Stimulated activated CD8-positive, alpha-beta memory T cell treated with anti-CD3 and anti-CD28 coated beads, Interleukin-4, amount 100 ng/mL, for 48 hours (primary cell): ENCODE measurements around the gene FGF14.
"Not testable (repeated sequence)": the region's sequence is repeated elsewhere in the genome, so short reads cannot be mapped to it uniquely, and the experiment has no call there.

ENCODE experiments used
- DNase-seq: peaks from one replicate; pipeline ENCODE4 v3.0.0-alpha.2; 2020

Gene FGF14

DNA sequence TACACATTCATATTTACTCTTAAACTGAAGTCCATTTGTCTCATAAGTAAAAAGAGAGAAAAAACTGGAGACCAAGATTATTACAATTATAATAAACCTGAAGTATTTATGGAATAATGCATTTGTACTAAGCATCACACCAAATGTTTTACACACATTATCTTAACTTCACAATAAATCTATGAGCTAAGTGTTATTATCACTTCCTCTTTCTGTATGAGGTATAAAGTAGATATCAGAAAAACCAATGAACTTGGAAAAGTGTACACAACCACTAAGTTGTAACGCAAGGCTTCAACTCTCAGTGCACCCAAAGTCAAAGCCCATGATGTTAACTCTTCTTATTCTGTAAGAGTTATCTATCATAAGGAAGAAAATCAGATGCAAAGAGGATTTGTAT lies 274.7 kb downstream of the FGF14 start:
- no peak for DNase-seq

DNA sequence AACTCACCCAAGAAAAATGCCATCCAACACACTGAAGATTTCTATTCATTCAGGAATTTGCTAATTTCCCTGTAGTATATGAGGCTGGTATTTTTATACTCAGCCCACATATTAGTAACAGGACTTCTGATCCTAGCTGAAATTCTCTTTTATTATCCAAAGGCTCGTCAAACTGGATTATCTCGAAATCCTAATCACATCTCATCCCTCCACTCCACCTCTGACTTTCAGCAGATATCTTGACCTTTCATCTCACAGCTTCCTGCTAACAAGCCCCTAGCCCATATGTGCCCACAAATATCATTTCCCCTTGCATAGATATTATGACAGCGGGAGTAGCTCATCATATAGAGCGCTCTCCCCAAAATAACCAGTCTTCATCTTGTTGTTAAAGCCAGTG lies 279.7 kb downstream of the FGF14 start:
- no peak for DNase-seq

DNA sequence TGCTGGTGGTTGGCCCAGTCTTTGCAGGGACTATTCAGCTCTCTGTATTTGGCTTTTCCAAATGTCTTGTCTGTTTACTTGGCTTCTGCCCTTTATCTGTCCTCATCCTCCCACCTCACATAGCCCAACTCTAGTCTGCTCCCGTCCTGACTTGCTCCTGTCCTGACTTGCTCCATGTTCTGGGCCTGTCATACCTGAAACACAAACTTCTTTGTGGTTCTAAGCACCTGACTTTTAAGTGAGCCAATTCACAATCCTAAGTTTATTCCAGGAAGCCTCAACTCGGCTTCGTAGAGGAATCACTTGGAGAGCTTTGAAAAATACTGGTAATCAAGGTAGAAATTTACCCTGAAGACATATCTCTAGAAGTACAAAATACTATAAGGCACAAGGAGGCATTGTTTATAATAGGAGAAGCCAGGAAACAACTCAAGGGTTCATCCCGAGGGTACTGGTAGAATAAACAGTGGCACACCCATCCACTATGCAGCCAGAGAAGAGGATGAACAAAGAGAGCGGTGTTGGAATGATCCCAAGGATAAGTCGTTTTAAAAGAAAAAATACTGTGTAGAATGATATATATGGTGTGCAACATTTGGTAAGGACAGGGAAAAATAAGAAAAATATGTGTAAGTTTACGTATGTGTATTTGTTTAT lies 284.5 kb downstream of the FGF14 start:
- no peak for DNase-seq

DNA sequence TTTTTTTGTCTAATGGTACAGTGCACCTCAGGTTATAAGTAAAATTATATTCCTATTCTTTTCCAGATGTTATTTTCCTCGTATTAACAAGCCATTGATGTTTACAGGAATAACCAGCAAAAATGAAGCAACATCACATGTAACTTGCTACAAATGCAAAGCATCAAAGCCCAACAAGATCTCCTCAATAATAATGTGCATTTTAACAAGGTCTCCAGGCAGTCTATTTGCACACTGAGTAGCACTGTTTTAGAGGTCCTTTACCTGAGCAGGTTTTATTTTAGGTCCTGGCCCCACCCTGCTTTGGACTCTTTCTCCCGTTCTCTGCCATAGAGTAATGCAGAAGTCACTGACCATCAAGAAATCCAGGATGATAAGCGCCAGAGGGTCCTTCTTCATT lies 298.4 kb downstream of the FGF14 start:
- no peak for DNase-seq

DNA sequence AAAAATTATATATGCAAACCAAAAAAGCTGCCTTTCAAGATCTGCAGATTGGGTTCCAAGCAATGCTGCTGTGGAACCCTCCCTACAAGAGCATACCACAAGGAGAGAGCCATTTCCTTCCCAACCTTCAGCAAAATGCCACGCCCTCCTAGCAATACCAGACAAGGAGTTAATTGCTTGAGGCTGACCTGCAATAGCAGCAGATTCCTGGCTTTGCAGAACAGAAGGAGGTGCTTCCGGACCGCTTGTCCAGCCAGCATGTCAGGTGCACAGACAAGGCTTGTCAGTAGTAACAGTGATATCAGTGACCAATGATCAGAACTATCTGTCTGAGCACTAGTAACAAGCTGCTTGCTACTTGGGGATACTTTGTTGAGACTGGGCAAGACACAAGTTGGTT lies 301.6 kb downstream of the FGF14 start:
- no peak for DNase-seq

DNA sequence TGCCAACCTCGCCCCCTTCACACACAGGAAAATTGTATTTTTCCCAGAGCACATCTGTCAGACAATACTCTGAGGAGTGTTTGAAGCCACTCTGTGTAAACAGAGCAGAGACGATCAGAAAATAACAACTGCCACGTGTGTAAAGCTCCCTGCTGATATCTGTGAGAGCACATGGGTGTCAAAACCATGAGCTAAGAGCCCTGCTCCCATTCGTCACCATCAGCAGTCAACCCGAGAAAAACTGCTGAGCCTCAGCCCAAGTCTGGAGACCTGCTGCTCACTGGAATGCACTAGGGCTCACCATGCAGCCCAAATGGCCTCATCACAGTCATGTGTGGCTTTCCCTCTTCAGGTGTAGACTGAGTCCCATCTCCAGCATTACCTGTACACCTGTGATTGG lies 304.1 kb downstream of the FGF14 start:
- DNase-seq = no peak

DNA sequence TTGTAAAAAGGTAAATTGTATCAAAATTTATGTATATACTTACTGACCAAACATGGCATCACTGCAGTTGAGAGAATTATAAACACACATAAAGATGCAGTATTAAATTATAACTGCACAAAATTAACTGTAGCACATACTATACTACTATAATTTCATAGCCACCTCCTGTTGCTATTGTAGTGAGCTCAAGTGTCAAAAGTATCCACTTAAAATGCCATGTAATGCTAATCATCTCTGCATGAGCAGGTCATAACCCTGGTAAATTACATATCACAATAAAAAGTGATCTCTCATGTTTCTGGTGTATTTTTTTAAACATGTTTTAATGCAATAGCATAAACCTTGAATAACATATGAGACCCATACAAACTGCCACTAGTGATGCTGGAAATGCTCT lies 308.6 kb downstream of the FGF14 start:
- DNase-seq = not testable (repeated sequence)

DNA sequence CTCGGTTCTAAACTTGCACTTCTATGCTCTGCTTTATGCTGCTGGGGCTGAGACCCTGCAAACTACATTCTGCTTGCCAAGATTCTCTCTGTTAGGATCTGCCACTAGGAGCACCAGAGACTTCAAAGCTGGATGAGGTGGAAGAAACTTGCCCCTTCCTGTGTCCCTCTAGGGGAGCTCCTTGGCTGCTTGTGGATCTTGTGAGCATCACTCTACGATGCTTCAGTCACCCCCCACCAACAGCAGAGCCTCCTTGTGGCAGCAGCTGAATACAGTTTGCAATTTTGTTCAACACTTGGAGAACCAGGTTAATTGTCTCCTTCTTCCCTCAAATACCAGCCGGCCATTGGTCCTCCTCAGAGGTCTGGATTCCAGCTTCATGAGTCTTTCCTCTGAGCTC lies 310.6 kb downstream of the FGF14 start:
- no peak for DNase-seq

DNA sequence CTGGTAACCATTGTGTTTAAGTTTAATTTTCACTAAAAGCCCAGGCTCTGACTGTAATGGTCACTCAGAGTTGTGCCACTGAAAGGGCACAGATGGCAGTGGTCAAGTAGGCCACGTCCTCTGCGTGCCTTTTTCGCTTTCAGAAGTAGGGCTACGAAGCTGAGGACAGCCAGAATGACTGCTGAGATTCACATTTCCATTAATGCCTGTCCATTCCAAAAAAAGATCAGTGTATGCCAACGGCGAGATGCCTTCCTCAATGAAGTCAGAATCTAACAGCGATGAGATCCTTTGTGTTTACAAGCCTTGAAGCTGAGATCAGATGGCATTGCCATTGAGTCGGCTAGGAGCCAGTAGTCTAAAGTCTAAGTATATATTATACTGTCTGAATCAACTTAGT lies 311.3 kb downstream of the FGF14 start:
- no peak for DNase-seq

DNA sequence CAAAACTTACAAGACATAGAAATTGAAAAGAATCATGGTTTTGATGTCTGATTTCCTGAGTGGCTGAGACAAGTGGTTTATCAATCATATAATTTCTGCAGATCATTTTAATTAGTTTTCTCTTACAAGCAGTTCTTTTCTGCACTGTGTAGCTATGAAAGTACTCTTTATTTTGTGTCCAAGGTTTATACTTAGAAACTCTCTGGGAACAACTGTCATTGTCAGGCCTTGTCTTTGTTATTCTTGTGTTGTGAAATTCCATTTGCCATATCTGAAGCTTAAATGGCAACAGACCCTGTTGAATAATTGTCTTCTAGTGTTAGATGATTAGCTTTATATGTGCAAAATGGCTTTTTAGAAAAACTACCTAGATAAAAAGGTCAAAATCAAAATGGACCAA lies 312.1 kb downstream of the FGF14 start:
- DNase-seq = no peak

DNA sequence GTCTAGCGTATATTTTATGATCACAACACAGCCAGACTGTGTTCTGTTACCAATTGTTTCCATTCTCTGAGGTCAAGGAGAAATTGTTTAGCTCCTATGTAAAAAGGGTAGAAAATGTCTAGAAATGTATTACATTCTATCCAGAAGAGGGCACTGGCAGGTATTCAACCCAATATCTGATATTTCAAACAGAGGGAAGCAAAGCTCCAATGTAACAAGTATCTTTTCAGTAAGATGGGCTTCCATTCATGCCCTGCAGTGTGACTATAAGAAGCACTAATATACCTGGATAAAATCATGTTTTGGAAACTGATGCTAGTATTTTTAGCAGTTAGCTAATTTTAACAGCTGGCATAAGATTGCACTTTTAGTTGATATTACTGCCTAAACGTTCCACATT lies 312.7 kb downstream of the FGF14 start:
- no peak for DNase-seq

DNA sequence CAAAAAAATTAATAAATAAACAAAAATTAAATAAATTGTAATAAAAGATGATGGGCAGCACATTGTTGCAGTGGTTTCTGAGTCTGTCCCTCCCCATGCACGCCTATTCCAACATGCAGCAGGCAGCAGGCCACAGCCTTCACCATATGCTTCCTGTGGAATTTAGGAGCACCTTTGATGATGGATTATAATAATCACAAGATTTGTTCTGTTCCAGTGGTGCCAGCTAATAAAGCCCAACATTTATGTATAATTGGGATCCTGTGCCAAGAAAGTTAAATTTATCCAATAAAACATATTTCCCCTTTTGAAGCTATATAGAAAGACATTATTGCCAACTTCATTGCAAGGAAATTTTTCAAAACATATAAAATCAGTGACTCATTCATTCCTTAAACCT lies 328.6 kb downstream of the FGF14 start:
- DNase-seq = no peak

DNA sequence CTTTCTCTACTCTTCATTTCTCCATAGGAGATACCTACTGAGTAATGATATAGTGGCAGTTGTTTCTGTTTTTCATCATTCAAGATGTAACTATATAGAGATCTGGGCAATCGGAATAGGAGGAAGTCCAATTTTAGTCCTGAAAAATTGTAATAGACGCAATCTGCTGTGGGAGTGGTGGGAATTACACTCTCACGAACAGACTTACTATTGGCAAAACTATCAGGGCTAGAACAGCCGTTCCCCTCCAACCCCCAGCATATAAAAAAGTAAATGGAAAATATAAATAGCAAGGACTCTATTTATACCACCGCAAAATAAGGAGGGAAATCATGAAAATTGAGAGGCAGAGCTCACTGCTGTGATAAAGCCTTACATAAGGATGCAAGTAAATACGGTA lies 330.1 kb downstream of the FGF14 start:
- DNase-seq = no peak

DNA sequence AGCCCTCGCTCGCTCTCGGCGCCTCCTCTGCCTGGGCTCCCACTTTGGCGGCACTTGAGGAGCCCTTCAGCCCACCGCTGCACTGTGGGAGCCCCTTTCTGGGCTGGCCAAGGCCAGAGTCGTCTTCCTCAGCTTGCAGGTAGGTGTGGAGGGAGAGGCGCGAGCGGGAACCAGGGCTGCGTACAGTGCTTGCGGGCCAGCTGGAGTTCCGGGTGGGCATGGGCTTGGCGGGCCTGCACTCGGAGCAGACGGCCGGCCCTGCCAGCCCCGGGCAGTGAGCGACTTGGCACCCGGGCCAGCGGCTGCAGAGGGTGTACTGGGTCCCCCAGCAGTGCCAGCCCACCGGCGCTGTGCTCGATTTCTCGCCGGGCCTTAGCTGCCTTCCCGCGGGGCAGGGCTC lies 333.5 kb downstream of the FGF14 start:
- not testable (repeated sequence) for DNase-seq

DNA sequence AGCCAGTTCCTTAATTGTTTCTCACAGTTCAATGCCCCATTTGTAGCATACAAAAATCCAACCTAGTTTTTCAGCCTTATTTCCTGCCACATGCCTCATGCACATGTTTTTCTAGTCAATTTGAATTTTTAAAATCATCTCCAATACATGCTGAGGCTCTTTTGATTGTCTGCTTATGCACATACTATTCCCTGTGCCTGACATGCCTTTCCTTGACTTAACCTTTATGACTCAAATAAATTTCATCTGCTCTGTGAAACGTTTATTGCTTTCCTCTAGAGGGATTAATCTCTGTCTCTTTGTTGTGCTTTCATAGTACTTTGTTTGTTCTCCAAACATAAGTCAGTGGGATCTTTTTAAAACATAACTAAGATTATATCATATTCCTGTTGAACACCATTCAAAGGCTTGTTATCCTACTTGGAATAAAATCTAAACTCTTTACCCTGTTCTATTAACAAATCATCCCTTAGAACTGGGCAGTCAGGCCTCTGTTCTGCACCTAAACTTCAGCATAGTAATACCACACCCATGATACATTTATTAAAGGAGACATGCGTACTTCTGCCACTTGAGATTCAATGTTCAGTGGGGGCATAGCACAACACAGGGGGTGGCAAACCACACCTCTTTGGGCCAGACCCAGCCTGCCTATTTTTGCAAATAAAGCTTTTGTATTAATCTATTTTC lies 346.6 kb downstream of the FGF14 start:
- no peak for DNase-seq

DNA sequence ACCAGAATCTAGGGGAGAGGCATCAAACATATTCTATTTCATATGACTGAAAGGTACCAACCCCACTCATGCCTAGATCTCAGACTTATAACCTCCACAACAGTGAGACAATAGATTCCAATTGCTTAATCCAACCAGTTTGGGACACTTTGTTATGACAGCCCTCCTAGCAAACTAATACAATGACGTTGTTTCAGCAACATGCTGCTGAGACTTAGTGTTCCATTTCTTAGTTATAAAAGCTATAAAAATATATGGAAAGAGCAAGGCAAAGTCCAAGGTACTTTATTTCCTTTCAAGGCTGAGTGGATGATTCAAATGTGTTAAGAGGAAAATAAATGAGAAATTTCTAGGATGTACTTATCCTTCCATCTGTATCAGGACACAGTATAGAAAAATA lies 352.0 kb downstream of the FGF14 start:
- no peak for DNase-seq

DNA sequence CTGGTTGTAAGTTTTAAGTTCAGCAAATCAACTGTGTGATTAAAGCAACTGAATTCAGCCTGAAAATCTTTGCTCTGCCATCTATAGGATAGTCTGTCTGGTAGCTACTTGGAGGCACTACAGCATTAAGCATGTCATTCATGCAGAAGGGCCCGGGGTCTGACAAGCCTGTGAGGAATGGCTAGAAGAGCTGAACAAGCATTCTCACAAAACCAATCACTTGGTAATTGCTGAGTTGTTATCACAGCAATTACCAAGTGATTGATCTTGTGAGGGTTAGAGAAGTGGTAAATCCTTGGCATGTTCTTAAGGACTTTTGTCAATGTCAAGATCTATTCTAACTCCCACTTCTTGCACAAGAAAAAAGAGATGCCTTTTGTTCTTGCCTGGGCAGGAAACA lies 356.1 kb downstream of the FGF14 start:
- DNase-seq = no peak

DNA sequence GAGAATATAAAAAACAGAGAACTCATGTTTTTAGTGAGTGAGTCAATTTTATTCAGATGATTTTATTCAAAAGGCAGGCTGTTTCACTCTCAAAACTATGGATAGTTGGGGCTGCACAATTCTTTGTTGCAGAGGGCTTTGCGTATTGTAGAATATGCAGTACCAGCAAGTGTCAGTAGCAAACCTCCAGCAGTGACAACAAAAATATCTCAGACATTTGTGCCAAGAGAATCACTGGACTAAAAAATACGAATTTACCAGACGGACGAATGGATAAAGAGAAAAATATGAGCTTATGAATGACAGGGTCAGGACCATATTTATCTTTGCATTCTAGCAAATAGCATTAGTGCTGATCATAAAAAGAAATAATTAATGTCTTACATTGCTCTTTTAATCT lies 359.1 kb downstream of the FGF14 start:
- DNase-seq = no peak

DNA sequence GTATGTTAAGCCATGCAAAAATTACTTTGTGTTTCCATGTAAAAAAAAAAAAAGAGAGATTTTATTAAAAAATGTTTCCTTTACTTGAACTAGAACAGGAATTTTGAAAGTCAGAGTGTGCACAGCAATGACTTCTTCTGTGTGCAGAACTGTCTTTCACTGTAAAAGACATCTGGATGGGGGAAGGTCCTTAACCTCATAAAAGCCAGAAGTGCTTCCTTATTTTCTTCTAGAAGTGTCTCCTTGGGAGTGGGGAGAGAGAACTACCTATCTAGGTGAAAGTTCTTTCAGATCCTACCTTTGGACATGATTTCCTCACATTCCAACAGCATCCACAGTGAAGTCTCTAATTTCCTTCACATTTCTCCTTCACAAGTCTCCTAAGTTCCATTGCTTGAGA lies 360.3 kb downstream of the FGF14 start:
- no peak for DNase-seq

DNA sequence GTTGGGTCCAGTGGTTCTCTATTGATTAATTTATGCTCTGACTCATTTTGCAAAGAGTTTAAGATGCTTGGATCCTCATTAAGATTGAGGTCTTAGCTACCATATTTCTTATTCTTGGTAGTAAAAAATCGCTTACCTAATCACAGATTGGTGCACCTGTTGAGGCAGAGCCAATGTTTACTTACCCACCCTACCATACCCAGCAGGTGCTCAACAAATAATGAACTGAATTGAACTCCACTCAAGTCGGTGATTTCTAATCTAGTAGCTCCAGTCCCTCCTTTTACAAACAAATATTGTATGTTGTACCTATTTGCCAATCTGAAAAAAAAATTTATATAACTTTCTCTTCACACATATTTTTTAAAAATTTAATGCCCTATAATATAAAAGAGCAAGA lies 361.0 kb downstream of the FGF14 start:
- no peak for DNase-seq

DNA sequence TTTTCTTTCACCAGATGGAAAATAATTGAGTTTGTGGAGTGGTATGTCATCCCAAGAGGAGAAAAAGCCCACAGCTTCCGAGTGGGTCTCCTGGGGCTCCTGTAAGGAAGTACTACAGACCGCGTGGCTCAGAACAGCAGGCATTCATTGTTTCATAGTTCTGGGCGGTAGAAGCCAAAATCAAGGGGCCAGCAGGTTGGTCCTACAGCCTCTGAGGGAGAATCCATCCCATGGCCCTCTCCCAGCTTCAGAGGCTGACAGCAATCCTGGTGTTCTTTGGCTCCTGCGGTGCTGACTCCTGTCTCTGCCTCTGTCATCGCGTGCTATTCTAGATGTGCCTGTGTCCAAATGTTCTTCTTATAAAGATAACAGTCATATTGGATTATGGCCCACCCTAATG lies 362.6 kb downstream of the FGF14 start:
- DNase-seq = no peak

DNA sequence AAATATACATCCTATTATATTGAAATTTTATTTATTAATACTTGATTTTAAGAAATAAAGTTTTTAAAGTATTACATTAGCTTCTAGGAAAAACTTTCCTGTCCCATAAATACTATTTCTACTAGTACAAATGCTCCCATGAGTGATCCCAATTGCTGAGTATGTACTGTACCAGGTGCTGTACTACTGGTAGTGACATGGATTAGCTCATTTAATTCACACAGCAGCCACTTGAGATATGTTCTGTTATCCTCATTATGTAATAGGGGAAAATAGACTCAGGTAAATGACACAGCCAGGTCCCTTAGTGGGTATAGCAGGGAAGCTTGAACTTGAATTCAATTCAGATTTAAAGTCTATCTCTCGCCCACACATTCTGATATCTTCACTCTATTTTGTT lies 363.1 kb downstream of the FGF14 start:
- DNase-seq = no peak

DNA sequence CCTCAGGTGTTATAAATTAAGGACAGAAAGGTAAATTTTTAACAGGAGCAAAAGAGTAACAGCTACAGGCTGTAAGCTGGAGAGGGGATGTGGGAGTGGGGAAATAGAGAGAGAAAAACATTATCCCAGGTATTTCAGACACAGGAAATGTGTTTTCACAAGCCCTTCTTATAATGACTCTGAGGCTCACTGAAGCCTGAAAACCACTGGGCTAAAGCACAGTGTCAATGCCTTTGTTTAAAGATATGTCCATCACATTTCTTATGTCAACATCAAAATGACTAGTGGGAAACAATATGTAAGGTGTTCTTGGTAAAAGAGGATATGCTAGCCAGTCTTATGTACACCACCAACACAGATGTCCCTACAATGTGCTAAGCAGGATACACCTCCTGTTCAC lies 365.9 kb downstream of the FGF14 start:
- DNase-seq = no peak

DNA sequence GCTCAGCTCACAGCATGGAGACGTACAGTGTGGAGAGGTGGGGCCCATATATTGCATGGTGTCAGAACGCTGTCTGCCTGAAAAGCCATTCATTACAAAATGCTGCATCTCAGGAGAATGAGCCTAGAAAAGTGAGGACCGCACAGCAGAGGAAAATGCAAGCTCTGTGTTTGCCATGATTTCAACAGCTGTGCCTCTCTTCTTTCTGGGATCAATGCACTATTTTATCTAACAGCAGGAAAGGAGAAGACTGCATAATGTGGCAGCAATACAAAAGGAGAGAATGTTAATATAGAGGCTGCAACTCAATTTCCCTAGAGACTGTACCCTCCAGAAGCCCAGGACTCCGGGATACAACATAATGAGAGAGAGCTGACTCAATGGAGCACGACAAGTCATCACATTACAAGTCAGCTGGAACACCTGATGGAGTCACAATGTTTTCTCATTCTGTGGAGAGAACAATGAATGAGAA lies 368.0 kb downstream of the FGF14 start:
- DNase-seq = no peak

DNA sequence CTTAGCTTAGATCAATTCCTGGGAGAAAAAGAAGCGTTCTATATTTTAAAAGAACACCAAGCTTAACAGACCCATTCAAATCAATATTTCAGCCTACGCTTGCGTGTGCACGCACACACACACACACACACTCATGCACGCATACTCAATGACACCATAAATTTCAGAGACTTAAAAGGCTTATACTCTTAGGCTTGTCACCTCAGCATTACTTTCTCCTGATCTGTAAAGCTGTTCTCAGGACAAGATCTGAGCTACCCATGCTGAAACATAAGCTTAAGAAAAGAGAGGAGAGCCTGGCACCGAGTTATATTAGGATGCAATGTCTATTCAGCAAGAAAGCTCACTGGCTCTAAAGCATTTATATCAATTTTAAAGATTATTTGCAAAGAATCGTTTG lies 368.5 kb downstream of the FGF14 start:
- no peak for DNase-seq
